ENCODE measurements around the gene MAN1C1. TPM values are rescaled to one million over a fixed set of nuclear protein-coding genes. Genes with fewer than 3 reads are reported as not detected.

The MAN1C1 gene
- total and polyA plus RNA-seq, 9 of the 15 experiments (the other 6 are each of a cell fraction or from before 2014, with no cell fraction given): 0.04 to 0.44 (median 0.10) TPM; not detected in 3

DNA sequence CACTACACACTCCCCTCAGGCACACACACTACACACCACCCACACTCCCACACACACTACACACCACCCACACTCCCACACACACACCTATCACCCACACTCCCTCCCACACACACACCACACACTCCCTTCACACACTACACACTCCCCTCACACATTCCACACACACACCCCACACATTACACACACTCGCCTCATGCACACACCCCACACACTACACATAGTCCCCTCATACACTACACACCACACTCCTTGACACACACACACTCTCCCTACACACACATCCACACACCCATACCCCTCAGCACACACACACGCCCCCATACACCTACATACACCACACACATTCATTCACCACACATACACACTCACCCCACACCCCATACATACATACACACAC lies 152.4 kb downstream of the MAN1C1 start (continued):
- TF ChIP-seq, protein P1, sequence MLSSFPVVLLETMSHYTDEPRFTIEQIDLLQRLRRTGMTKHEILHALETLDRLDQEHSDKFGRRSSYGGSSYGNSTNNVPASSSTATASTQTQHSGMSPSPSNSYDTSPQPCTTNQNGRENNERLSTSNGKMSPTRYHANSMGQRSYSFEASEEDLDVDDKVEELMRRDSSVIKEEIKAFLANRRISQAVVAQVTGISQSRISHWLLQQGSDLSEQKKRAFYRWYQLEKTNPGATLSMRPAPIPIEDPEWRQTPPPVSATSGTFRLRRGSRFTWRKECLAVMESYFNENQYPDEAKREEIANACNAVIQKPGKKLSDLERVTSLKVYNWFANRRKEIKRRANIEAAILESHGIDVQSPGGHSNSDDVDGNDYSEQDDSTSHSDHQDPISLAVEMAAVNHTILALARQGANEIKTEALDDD (IDR thresholded peaks at IDR 0.05): no peak
- TF ChIP-seq, protein P2, sequence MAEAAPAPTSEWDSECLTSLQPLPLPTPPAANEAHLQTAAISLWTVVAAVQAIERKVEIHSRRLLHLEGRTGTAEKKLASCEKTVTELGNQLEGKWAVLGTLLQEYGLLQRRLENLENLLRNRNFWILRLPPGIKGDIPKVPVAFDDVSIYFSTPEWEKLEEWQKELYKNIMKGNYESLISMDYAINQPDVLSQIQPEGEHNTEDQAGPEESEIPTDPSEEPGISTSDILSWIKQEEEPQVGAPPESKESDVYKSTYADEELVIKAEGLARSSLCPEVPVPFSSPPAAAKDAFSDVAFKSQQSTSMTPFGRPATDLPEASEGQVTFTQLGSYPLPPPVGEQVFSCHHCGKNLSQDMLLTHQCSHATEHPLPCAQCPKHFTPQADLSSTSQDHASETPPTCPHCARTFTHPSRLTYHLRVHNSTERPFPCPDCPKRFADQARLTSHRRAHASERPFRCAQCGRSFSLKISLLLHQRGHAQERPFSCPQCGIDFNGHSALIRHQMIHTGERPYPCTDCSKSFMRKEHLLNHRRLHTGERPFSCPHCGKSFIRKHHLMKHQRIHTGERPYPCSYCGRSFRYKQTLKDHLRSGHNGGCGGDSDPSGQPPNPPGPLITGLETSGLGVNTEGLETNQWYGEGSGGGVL (CRISPR knock-in tag; IDR thresholded peaks at IDR 0.05): no peak
- TF ChIP-seq, protein P3, sequence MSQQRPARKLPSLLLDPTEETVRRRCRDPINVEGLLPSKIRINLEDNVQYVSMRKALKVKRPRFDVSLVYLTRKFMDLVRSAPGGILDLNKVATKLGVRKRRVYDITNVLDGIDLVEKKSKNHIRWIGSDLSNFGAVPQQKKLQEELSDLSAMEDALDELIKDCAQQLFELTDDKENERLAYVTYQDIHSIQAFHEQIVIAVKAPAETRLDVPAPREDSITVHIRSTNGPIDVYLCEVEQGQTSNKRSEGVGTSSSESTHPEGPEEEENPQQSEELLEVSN (IDR thresholded peaks at IDR 0.05; ENCODE audit: borderline replicate concordance in 1 of 2, extremely low read depth in 1 of 2, insufficient read depth in 1 of 2, insufficient read length in 1 of 2, low read depth in 1 of 2, low read length in 1 of 2, poor library complexity in 1 of 2, severe bottlenecking in 1 of 2): no peak
- TF ChIP-seq RFX1 (IDR thresholded peaks at IDR 0.05): no peak
